HepG2 (cell line): Measurements from ENCODE around the gene ZBTB7C. TPM values are rescaled to one million over a fixed set of nuclear protein-coding genes. Genes with fewer than 3 reads are reported as not detected.

ENCODE experiments used
- ATAC-seq: fragments of 200-7000 bp; cut with Tn5 transposase; 3 replicates; pipeline ENCODE4 v1.9.1; 2020; ENCODE audit warnings: mild to moderate bottlenecking, moderate library complexity
- BruUV-seq: library from RNA; stranded (reverse); fragments of 400-500 nt; replicated peaks from 2 replicates; lab custom pipeline; 2021; lab: Mats Ljungman, UMichigan
- CTCF ChIA-PET: fragments of 300-600 bp; formaldehyde crosslinking; extraction: SDS; loops from one replicate; lab custom pipeline; 2021; ENCODE audit warnings: low total read pairs, inconsistent platforms, low intra/inter-chr PET ratio; lab: Yijun Ruan, JAX
- POLR2A ChIA-PET: fragments of 350-600 bp; sonication (Branson Sonifier 250); formaldehyde crosslinking; loops from one replicate; lab custom pipeline; 2020; ENCODE audit warnings: antibody characterized with exemption, inconsistent platforms; lab: Yijun Ruan, JAX
- DNase-seq: peaks from one replicate; pipeline ENCODE4 v3.0.0-alpha.2; 2015; ENCODE audit warnings: low spot score
- FAIRE-seq: peaks from 3 replicates; lab custom pipeline; 2011; peaks lifted over from hg19 to GRCh38; lab: Jason Lieb, UNC
- H2AFZ ChIP-seq: one replicate; pipeline ENCODE4 v1.6.1; 2011; ENCODE audit warnings: low read length, inconsistent platforms
- H3K27ac ChIP-seq: fragments of 300-600 bp; 3 replicates; pipeline ENCODE4 v1.8.0; 2011; ENCODE audit warnings: mixed run types, mild to moderate bottlenecking, mixed read lengths, low read length, inconsistent platforms; ENCODE audit not compliant: insufficient read depth; ENCODE audit errors: extremely low read length
- H3K27me3 ChIP-seq, 2 experiments: fragments of 200-600 bp in 1 of 2; 2 replicates in 1 of 2; 3 replicates in 1 of 2; pipeline versions ENCODE4 v1.6.0 to v1.8.0; 2011; ENCODE audit warnings: low read length in 2 of 2, mild to moderate bottlenecking in 2 of 2, moderate library complexity in 2 of 2, inconsistent platforms in 1 of 2; ENCODE audit not compliant: insufficient read depth in 2 of 2, control insufficient read depth in 1 of 2
- H3K36me3 ChIP-seq, 2 experiments: fragments of 200-600 bp in 1 of 2; replicated peaks in 1 of 2; 2 replicates in 1 of 2; 3 replicates in 1 of 2; pipeline versions ENCODE4 v1.5.1 to v1.8.0; 2011; ENCODE audit warnings: low read length in 2 of 2, inconsistent platforms in 1 of 2; ENCODE audit not compliant: insufficient read depth in 2 of 2, control insufficient read depth in 1 of 2
- H3K4me1 ChIP-seq: 2 replicates; pipeline ENCODE4 v1.5.1; 2012; ENCODE audit warnings: low read length, inconsistent platforms; ENCODE audit not compliant: insufficient read depth
- H3K4me2 ChIP-seq: 2 replicates; pipeline ENCODE4 v1.6.0; 2011; ENCODE audit warnings: low read depth, low read length, inconsistent platforms
- H3K4me3 ChIP-seq, 3 experiments: fragments of 200-600 bp in 1 of 3; sonication (generic), shearing (Covaris generic) in 1 of 3; replicated peaks in 1 of 3; 2 replicates each; pipeline ENCODE4 v1.5.1; 2011 to 2016; ENCODE audit warnings: low read length in 3 of 3, inconsistent platforms in 2 of 3, low read depth in 2 of 3, mild to moderate bottlenecking in 2 of 3, control low read depth in 1 of 3, mixed read lengths in 1 of 3; ENCODE audit not compliant: insufficient read depth in 1 of 3
- H3K79me2 ChIP-seq: one replicate; pipeline ENCODE4 v1.6.1; 2011; ENCODE audit warnings: low read length, inconsistent platforms; ENCODE audit not compliant: insufficient read depth
- H3K9ac ChIP-seq: 2 replicates; pipeline ENCODE4 v1.6.0; 2011; ENCODE audit warnings: mild to moderate bottlenecking, low read depth, low read length, inconsistent platforms; ENCODE audit not compliant: insufficient read depth
- H3K9me3 ChIP-seq: 2 replicates; pipeline ENCODE4 v1.5.1; 2012; ENCODE audit warnings: mild to moderate bottlenecking, low read length
- H4K20me1 ChIP-seq: 2 replicates; pipeline ENCODE4 v1.6.0; 2011; ENCODE audit warnings: inconsistent platforms, mild to moderate bottlenecking, low read length, moderate library complexity; ENCODE audit not compliant: insufficient read depth
- DNMT3B ChIP-seq: conservative IDR thresholded peaks from 2 replicates; pipeline ENCODE4 v1.6.1; 2016; ENCODE audit warnings: missing biosample characterization, control low read depth
- EZH2 ChIP-seq: conservative IDR thresholded peaks from 2 replicates; pipeline ENCODE4 v1.6.1; 2012; ENCODE audit warnings: mild to moderate bottlenecking, low read depth, low read length, moderate library complexity
- FUBP1 ChIP-seq: sonication (generic); formaldehyde crosslinking; IDR thresholded peaks from 2 replicates; pipeline ENCODE4 v1.5.1; 2020; ENCODE audit warnings: missing genetic modification reagents, mild to moderate bottlenecking, borderline replicate concordance
- HNRNPL ChIP-seq: fragments of 200-400 bp; formaldehyde crosslinking; IDR thresholded peaks from 2 replicates; pipeline ENCODE4 v1.6.1; 2017; ENCODE audit warnings: mild to moderate bottlenecking, low read depth, low read length
- MIXL1 ChIP-seq: IDR thresholded peaks from 2 replicates; pipeline ENCODE4 v1.6.1; 2016
- MLLT10 ChIP-seq: sonication (generic); formaldehyde crosslinking; IDR thresholded peaks from 2 replicates; pipeline ENCODE4 v1.4.0; 2020; ENCODE audit warnings: missing genetic modification reagents
- THYN1 ChIP-seq: sonication (generic); formaldehyde crosslinking; IDR thresholded peaks from 2 replicates; pipeline ENCODE4 v1.8.1; 2023; ENCODE audit warnings: low read depth, mild to moderate bottlenecking, moderate library complexity, missing genetic modification reagents, borderline replicate concordance
- ZMYM3 ChIP-seq: sonication (generic); formaldehyde crosslinking; IDR thresholded peaks from 2 replicates; pipeline ENCODE4 v1.5.1; 2020; ENCODE audit warnings: mild to moderate bottlenecking, missing genetic modification reagents
- ZNF17 ChIP-seq: sonication (generic); formaldehyde crosslinking; IDR thresholded peaks from 2 replicates; pipeline ENCODE4 v1.5.0; 2020; ENCODE audit warnings: mild to moderate bottlenecking, missing genetic modification reagents
- ZNF430 ChIP-seq: sonication (generic); formaldehyde crosslinking; IDR thresholded peaks from 2 replicates; pipeline ENCODE4 v1.9.0; 2021; ENCODE audit warnings: mild to moderate bottlenecking, missing genetic modification reagents
- ZNF431 ChIP-seq: sonication (generic); formaldehyde crosslinking; IDR thresholded peaks from 2 replicates; pipeline ENCODE4 v1.9.0; 2022; ENCODE audit warnings: missing genetic modification reagents, low read depth, mild to moderate bottlenecking, borderline replicate concordance
- ZNF510 ChIP-seq: sonication (generic); formaldehyde crosslinking; IDR thresholded peaks from 2 replicates; pipeline ENCODE4 v1.4.0; 2020; ENCODE audit warnings: low read depth, mild to moderate bottlenecking, missing genetic modification reagents
- ZNF574 ChIP-seq: sonication (generic); formaldehyde crosslinking; IDR thresholded peaks from 2 replicates; pipeline ENCODE4 v1.4.0; 2020; ENCODE audit warnings: missing genetic modification reagents
- ZNF609 ChIP-seq: sonication (generic); formaldehyde crosslinking; IDR thresholded peaks from 2 replicates; pipeline ENCODE4 v1.4.0; 2020; ENCODE audit warnings: mild to moderate bottlenecking, missing genetic modification reagents, borderline replicate concordance
- WGBS: methylation state at CpG from one replicate; pipeline ENCODE4 v1.1.6; 2017; ENCODE audit warnings: low lambda C conversion rate; 5-methylcytosine and 5-hydroxymethylcytosine counted together
- in situ Hi-C: cut with HindIII; loops from 2 replicates; pipeline ENCODE4 v1.10.0; 2017; ENCODE audit warnings: low pct_unique_long_range_greater_than_20kb; ENCODE audit not compliant: extremely low pct_ligation_motif_present
- intact Hi-C: fragments of 100-400 bp; cut with micrococcal nuclease; formaldehyde crosslinking; loops from one replicate; pipeline ENCODE4 v1.10.0; 2022; ENCODE audit not compliant: unreplicated experiment
- polyA plus RNA-seq, 8 experiments: library from polyadenylated mRNA; depleted of rRNA in 3 of 8; stranded (reverse) in 7 of 8; unstranded in 1 of 8; fragments of >200 nt; fragmentation: Illumina TruSeq in 4 of 8; extraction: Trizol in 4 of 8; gene quantifications; 2 replicates each; pipeline versions ENCODE4 v1.2.1 to v1.2.3, GENCODE V29; 2011 to 2016; ENCODE audit warnings: low read depth in 4 of 8, missing spikeins in 1 of 8, mixed read lengths in 1 of 8; ENCODE audit not compliant: insufficient read depth in 1 of 8
- total RNA-seq, 5 experiments: library from RNA; depleted of rRNA; stranded (reverse); fragments of >200 nt; fragmentation: Illumina TruSeq; extraction: Trizol; gene quantifications; 2 replicates each; pipeline ENCODE4 v1.2.3, GENCODE V29; 2016; ENCODE audit warnings: low read depth in 1 of 5

ZBTB7C gene
- total and polyA plus RNA-seq, 2 of the 13 experiments (the other 11 are each of a cell fraction or from before 2014, with no cell fraction given) = 0.01 to 0.04 TPM

DNA sequence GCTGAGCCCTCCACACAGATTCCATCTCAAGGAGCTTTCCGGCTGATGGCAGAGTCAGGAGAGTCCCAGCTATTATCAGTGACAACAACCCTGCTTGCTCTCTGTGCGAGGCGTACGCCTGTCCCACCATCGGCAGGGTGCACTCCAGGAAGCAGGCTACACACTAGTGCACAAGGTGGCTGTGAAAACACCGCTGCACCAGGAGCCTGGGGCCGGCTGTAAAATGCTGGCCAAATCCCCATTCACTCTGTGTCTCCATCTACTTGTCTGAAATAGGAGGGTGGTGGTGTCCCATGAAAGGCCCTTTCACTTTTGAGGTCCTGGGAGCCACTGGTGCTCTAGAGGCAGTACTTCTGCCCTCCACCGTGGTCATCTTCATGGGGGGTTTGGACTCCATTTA lies 295.5 kb downstream of the ZBTB7C start (continued):
- no peak for TF ChIP-seq ZNF609 (CRISPR knock-in tag)
- TF ChIP-seq THYN1 (CRISPR knock-in tag) = no peak
- no peak for TF ChIP-seq MIXL1 (CRISPR knock-in tag)
- TF ChIP-seq DNMT3B (CRISPR knock-in tag) = no peak
- TF ChIP-seq ZNF510 (CRISPR knock-in tag) = no peak

DNA sequence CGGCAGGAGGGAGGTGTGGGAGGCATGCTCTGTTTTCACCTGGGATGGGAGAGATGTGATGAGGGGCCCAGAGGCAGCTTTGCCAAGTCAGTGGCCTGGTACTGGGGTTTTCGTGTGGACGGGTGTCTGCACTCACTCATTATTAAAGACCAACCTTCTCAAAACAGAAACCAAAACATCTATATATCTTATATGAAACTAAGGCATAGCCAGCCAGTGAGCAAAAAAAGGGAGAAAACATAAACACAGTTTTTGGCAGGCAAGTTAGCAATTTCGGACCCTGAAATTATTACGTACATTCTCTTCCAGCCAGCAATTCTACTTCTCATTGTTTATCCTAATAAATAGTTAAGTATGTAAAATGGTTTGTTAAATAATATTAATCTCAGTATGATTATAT lies 297.6 kb downstream of the ZBTB7C start:
- 51% methylated on average over 5 of the region's 5 CpGs for WGBS
- in situ Hi-C loops (no loop called here), intact Hi-C loops (no loop called here)
- Histone ChIP-seq H4K20me1 (no peaks in the 10 kb centered on the region), H3K4me3 (no peak overlapping the region), H3K9ac (no peak overlapping the region), H3K4me1 (no peaks in the 10 kb centered on the region), H2AFZ (no peak overlapping the region), H3K4me2 (no peak overlapping the region), H3K36me3 (no peaks in the 10 kb centered on the region), H3K9me3 (no peaks in the 10 kb centered on the region), H3K27ac (no peak overlapping the region), H3K79me2 (no peaks in the 10 kb centered on the region), H3K27me3 (peaks cover 2 to 16% of the 10 kb centered on the region in 2 experiments; a peak in 3 of 5 replicates)
- FAIRE-seq (no peak), DNase-seq (no peak), ATAC-seq (no peak)
- BruUV-seq = no TSS peak
- ChIA-PET CTCF (no interaction called here), POLR2A (no interaction called here)
- no peak for TF ChIP-seq ZNF430 (CRISPR knock-in tag)
- TF ChIP-seq EZH2 = no peak
- TF ChIP-seq ZNF431 = no peak
- no peak for TF ChIP-seq ZMYM3 (CRISPR knock-in tag)
- no peak for TF ChIP-seq FUBP1 (CRISPR knock-in tag)
- no peak for TF ChIP-seq ZNF574 (CRISPR knock-in tag)
- no peak for TF ChIP-seq HNRNPL
- no peak for TF ChIP-seq ZNF17
- TF ChIP-seq MLLT10 (CRISPR knock-in tag) = no peak
